Activated CD8-positive, alpha-beta memory T cell treated with anti-CD3 and anti-CD28 coated beads for 48 hours (primary cell): ENCODE measurements around the gene TRIM13.
"Not testable (repeated sequence)": the region's sequence is repeated elsewhere in the genome, so short reads cannot be mapped to it uniquely, and the experiment has no call there.

Experiments
- DNase-seq, 3 experiments: peaks; one replicate each; pipeline ENCODE4 v3.0.0-alpha.2; 2020; ENCODE audit warnings: low read depth in 2 of 3, low spot score in 2 of 3

TRIM13 gene

DNA sequence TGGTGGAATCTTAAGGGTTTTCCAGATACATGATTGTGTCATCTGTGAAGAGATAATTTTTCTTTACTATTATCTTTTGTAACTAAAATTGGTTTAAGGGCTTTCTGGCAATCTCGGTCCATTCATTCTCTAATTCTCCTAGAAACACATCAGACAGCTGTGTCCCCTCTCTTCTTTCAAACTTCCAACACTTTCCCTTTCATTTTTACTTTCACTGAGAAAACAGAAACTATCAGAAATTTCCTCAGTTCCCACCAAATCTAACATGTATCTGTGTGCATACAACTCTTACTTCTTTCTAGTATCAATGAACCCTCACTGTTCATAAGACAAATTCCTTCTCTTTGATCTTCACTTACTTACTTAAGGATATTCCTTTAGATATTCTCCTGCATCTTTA is 58.6 kb downstream of the TRIM13 start:
- no peak for DNase-seq

GRCh38 chr13:50060718-50061117 is 63.9 kb downstream of the TRIM13 start:
- no peak for DNase-seq

DNA sequence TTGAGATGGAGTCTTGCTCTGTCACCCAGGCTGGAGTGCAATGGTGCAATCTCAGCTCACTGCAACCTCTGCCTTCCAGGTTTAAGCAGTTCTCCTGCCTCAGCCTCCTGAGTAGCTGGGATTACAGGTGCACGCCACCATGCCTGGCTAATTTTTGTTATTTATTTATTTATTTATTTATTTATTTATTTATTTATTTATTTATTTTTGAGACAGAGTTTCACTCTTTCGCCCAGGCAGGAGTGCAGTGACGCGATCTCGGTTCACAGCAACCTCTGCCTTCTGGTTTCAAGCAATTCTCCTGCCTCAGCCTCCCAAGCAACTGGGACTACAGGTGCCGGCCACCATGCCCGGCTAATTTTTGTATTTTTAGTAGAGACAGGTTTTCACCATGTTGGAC is 65.5 kb downstream of the TRIM13 start:
- DNase-seq: not testable (repeated sequence)

- DNase-seq: no peak
These were observed 68.9 kb downstream of the TRIM13 start for GRCh38 chr13:50065712-50066111.
